Activated CD8-positive, alpha-beta T cell treated with anti-CD3 and anti-CD28 coated beads, Interleukin-2, amount 10 ng/mL, durations not matched to agents 7 days and 5 days (primary cell): ENCODE results near the gene SLC9A8. TPM values are rescaled to one million over a fixed set of nuclear protein-coding genes. Genes with fewer than 3 reads are reported as not detected.
"Not testable (repeated sequence)": the region's sequence is repeated elsewhere in the genome, so short reads cannot be mapped to it uniquely, and the experiment has no call there.

Experiments
- ATAC-seq: fragments of 150-1000 bp; cut with Tn5 transposase; one replicate; pipeline ENCODE4 v1.10.0; 2021; ENCODE audit warnings: moderate library complexity
- CTCF ChIA-PET: fragments of 350-600 bp; sonication (Branson Sonifier 250); formaldehyde crosslinking; loops from one replicate; lab custom pipeline; 2021; ENCODE audit warnings: antibody characterized with exemption; lab: Charles Lee
- POLR2A ChIA-PET: fragments of 350-600 bp; sonication (Branson Sonifier 250); formaldehyde crosslinking; loops from one replicate; lab custom pipeline; 2021; ENCODE audit warnings: antibody characterized with exemption; lab: Charles Lee
- DNase-seq: peaks from one replicate; pipeline ENCODE4 v3.0.0-alpha.2; 2020
- H3K27ac Mint-ChIP-seq: one replicate; pipeline ENCODE4 v1.8.0; 2021; ENCODE audit warnings: mild to moderate bottlenecking, mixed read lengths
- H3K27me3 Mint-ChIP-seq: one replicate; pipeline ENCODE4 v1.8.0; 2021; ENCODE audit warnings: low read depth, mixed read lengths
- H3K36me3 Mint-ChIP-seq: one replicate; pipeline ENCODE4 v1.8.0; 2021; ENCODE audit warnings: low read depth, mixed read lengths
- H3K4me1 Mint-ChIP-seq: one replicate; pipeline ENCODE4 v1.8.0; 2021; ENCODE audit warnings: low read depth, mixed read lengths
- H3K4me3 Mint-ChIP-seq: one replicate; pipeline ENCODE4 v1.8.0; 2021; ENCODE audit warnings: mild to moderate bottlenecking, mixed read lengths
- H3K9me3 Mint-ChIP-seq: one replicate; pipeline ENCODE4 v1.8.0; 2022; ENCODE audit warnings: mixed read lengths; ENCODE audit not compliant: insufficient read depth
- total RNA-seq, 2 experiments: library from RNA; stranded (reverse); gene quantifications; one replicate each; pipeline ENCODE4 v1.2.3, GENCODE V29; 2021

SLC9A8 gene
- total RNA-seq, 2 experiments from 2014 or later = 19.4 to 20.5 TPM

DNA sequence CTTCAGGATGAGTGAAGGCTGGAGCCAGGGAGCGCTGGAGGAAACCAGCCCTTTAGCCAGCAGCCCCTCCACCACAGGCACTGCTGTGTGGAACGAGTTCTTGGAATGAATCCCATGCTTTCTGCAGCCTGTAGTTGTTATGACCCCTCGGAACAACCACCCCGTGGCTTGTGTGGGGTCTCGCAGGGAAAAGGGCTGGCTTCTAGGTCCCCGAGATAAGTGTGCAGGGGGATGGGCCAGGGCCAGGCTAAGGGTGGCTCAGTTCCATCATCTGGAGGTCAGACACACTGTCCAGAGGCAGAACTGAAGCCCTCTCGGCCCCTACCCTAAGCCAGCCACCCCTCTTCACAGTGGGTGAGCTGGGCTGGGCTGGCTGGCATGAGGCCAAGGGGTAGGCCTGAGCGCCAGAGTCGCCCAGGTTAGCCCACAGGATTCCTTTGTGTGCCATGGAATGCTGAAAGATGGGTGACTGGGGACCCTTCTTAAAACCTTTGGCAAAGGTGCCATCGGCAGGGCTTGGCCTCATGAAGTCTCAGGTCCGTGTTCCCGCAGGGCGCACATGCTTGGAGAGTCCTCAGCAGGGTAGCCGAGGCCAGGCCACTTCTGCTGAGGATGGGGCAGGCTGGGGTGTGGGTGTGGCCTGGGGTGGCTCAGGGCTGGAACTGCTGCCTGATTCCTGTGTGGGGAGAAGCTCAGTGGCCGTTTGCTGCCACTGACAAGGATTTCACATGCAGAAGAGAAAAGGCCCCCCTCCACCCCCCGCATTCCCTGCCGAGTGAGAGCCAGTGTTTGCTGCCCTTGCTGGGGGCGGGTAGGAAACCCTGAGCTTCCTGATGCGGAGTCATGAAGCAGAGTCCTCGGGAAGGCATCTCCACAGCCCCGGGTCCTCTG is 78.1 kb downstream of the SLC9A8 start:
- ATAC-seq = no peak

DNA sequence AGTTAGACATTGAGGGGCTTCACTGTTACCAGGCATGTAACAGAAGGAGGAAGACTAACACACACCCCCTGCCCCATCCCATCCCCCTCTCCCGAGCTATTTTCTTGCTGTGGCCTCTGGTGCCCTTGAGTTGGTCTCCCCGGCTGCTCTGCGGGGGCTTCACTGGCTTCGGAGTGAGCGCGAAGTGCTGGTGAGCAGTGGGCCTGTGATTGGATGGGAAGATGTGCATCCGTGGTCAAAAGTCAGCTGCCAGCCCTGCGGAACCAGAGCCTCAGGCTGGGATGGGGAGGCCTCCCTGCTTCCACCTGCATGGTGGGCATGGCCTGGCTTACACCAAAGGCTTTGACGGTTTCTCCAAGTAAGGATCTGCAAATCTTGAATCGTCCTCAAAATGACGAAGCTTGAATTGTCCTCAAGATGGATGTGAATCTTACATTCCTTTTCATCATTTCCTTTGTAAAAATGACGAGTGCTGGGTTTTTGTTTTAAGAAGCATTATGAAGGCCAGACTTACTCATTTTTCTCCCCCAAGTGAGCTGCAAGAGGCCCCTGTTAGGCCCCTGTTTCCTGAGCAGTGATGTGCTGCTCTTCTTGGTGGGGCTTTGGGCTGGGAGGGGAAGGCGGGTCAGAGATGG is 79.0 kb downstream of the SLC9A8 start:
- CTCF ChIA-PET = interaction anchor here (1.4 to 1.5 kb wide), 2 partner anchors 23 to 280 kb away, joined by 3 read pairs; no protein-coding TSS in a partner anchor
- POLR2A ChIA-PET = interaction anchor here (1.3 kb wide), 1 partner anchor 11 kb away, joined by 3 read pairs; no protein-coding TSS in a partner anchor
- peaks cover 12% of the 10 kb centered on the region for H3K36me3 Mint-ChIP-seq
- no peak overlapping the region for H3K27ac Mint-ChIP-seq
- peaks cover 31% of the 10 kb centered on the region for H3K4me1 Mint-ChIP-seq
- no peaks in the 10 kb centered on the region for H3K9me3 Mint-ChIP-seq
- DNase-seq (no peak), ATAC-seq (no peak)
- no peaks in the 10 kb centered on the region for H3K27me3 Mint-ChIP-seq
- no peak overlapping the region for H3K4me3 Mint-ChIP-seq

More for the DNA sequence above, 78.1 kb downstream of the SLC9A8 start:
- H3K4me3 Mint-ChIP-seq = no peak overlapping the region
- DNase-seq = no peak
- H3K9me3 Mint-ChIP-seq = no peaks in the 10 kb centered on the region
- no peaks in the 10 kb centered on the region for H3K27me3 Mint-ChIP-seq
- peaks cover 12% of the 10 kb centered on the region for H3K36me3 Mint-ChIP-seq
- ChIA-PET CTCF (interaction anchor here (1.4 kb wide), 1 partner anchor 24 kb away, joined by 3 read pairs; no protein-coding TSS in a partner anchor), POLR2A (interaction anchor here (1.0 kb wide), 1 partner anchor 25 kb away, joined by 3 read pairs; no protein-coding TSS in a partner anchor)
- H3K27ac Mint-ChIP-seq = no peak overlapping the region
- H3K4me1 Mint-ChIP-seq = peaks cover 31% of the 10 kb centered on the region

DNA sequence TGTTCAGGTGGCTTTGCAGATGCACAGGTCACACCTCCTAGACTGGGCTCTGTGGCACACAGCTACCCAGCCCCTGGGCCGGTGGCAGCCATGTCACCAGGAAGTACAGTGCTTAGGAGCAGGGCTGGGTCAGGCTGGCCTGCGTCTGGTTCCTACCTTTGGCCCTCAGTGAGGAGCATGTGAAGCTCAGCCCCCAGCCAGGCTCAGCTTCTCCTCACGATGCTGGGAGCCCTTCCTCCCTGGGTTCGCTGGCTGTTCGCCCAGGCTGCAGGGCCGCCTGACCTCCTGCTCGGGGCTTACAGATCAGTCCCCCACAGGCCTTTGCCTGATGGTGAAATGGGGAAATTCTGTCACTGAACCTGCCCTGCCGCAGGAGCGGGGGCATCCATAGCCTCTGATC is 79.6 kb downstream of the SLC9A8 start:
- ATAC-seq (no peak), DNase-seq (no peak)
- peak overlapping the region; percentile 60 for H3K27ac Mint-ChIP-seq
- H3K27me3 Mint-ChIP-seq = no peaks in the 10 kb centered on the region
- no peaks in the 10 kb centered on the region for H3K9me3 Mint-ChIP-seq
- H3K36me3 Mint-ChIP-seq = peaks cover 11% of the 10 kb centered on the region
- ChIA-PET CTCF (interaction anchor here (1.4 to 1.8 kb wide), 3 partner anchors 10 to 280 kb away, joined by 3 to 4 read pairs (median 3); no protein-coding TSS in a partner anchor), POLR2A (interaction anchor here (1.3 kb wide), 1 partner anchor 10 kb away, joined by 3 read pairs; no protein-coding TSS in a partner anchor)
- peaks cover 31% of the 10 kb centered on the region for H3K4me1 Mint-ChIP-seq
- no peak overlapping the region for H3K4me3 Mint-ChIP-seq

DNA sequence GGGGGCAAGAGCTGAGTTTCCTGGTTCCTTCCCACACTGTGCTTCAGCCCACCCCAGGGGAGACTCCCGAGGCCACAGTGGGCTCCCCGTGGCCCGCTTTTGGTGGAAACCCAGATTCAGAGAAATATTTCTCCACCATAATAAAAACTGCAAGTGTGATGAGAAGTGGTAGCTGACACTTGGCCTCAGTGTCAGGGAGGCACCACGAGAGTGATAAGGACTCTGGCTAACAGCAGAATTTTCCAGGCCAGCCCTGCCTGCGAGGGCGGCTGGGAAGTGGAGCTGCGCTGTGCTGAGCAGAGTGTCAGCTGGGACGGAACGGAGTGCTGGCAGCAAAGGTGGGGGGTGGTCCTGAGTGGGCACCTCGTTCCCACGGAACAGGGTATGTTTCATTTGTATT is 80.2 kb downstream of the SLC9A8 start:
- H3K9me3 Mint-ChIP-seq = no peaks in the 10 kb centered on the region
- peaks cover 7% of the 10 kb centered on the region for H3K36me3 Mint-ChIP-seq
- ChIA-PET POLR2A (interaction anchor here (1.3 kb wide), 1 partner anchor 10 kb away, joined by 3 read pairs; no protein-coding TSS in a partner anchor), CTCF (interaction anchor here (1.5 to 1.8 kb wide), 2 partner anchors 9 to 281 kb away, joined by 3 to 4 read pairs; no protein-coding TSS in a partner anchor)
- ATAC-seq = no peak
- no peak for DNase-seq
- no peak overlapping the region for H3K4me3 Mint-ChIP-seq
- peaks cover 31% of the 10 kb centered on the region for H3K4me1 Mint-ChIP-seq
- no peaks in the 10 kb centered on the region for H3K27me3 Mint-ChIP-seq
- peak overlapping the region; percentile 60 for H3K27ac Mint-ChIP-seq

DNA sequence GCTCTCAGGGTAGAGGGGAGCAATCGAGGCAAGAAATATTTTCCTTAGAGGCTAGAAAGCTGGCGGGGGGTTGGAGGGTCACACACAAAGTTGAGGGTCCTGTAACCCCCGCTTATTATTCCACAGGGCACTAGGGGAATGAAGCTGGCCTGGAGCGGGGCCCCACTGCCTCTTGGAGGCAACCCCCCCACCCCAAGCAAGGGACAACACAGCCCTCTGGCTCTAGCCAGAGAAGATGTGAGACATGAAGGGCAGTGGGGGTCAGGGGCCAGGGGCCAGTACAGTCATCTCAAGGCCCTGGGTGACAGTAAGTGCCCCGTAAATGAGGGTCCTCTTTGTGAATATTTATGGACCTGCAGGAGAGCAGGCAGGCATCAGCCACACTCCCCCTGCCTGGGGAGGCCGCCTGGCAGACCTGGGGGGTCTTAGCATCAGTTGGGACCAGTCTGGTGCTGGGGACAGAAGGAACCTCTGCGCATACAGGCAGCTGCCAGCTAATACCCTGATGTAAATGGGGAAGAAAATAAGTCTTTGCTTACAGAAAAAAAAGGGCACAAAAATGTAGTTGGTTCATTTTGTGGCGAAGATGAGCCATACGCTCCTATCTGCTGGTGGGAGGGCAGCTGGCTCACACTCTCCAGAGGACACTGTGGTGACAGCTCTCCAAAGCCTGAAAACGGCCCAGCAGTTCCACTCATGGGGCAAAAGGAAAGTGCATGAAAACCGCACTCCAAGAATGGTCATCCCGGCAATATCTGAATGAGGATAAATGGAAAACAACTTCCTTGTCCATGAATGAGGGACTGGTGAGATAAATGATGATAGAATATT is 80.8 kb downstream of the SLC9A8 start:
- H3K27me3 Mint-ChIP-seq = no peaks in the 10 kb centered on the region
- DNase-seq = no peak
- ChIA-PET CTCF (interaction anchor here (0.9 to 1.8 kb wide), 4 partner anchors 8 to 352 kb away, joined by 3 to 4 read pairs (median 4); partner anchors contain the start of gene RNF114), POLR2A (interaction anchor here (0.7 to 1.3 kb wide), 2 partner anchors 9 to 351 kb away, joined by 3 read pairs; no protein-coding TSS in a partner anchor)
- peak overlapping the region; percentile 12 for H3K4me3 Mint-ChIP-seq
- H3K4me1 Mint-ChIP-seq = peaks cover 31% of the 10 kb centered on the region
- peak overlapping the region; percentile 69 for H3K27ac Mint-ChIP-seq
- H3K36me3 Mint-ChIP-seq = peaks cover 3% of the 10 kb centered on the region
- no peaks in the 10 kb centered on the region for H3K9me3 Mint-ChIP-seq
- peak; percentile 51 for ATAC-seq

DNA sequence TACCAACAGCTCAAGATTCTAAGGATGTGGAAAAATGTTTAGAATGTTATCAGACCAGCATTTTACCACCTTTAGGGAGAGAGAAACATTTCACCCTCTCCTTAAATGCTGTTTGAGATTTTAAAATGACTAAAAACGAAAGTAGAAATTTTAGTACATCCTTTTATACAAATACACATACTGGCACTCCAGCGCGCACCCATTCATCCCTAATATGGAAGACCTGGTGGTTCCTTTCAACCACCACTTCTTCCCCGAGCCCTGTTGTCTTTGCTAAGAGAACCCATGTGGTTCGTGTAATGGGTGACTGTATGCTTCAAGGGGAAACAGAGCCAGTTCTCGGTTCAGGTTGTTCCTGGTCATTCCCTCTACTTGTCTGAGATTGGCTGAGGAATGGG is 81.4 kb downstream of the SLC9A8 start:
- POLR2A ChIA-PET = no interaction called here
- DNase-seq (peak; percentile 38), ATAC-seq (peak; percentile 41)
- H3K27me3 Mint-ChIP-seq = no peaks in the 10 kb centered on the region
- H3K36me3 Mint-ChIP-seq = peaks cover 3% of the 10 kb centered on the region
- peak overlapping the region; percentile 69 for H3K27ac Mint-ChIP-seq
- H3K4me1 Mint-ChIP-seq = peaks cover 29% of the 10 kb centered on the region
- no peaks in the 10 kb centered on the region for H3K9me3 Mint-ChIP-seq
- peak overlapping the region; percentile 12 for H3K4me3 Mint-ChIP-seq
- CTCF ChIA-PET = interaction anchor here (0.9 to 1.8 kb wide), 3 partner anchors 8 to 353 kb away, joined by 3 to 4 read pairs (median 4); partner anchors contain the start of gene RNF114

DNA sequence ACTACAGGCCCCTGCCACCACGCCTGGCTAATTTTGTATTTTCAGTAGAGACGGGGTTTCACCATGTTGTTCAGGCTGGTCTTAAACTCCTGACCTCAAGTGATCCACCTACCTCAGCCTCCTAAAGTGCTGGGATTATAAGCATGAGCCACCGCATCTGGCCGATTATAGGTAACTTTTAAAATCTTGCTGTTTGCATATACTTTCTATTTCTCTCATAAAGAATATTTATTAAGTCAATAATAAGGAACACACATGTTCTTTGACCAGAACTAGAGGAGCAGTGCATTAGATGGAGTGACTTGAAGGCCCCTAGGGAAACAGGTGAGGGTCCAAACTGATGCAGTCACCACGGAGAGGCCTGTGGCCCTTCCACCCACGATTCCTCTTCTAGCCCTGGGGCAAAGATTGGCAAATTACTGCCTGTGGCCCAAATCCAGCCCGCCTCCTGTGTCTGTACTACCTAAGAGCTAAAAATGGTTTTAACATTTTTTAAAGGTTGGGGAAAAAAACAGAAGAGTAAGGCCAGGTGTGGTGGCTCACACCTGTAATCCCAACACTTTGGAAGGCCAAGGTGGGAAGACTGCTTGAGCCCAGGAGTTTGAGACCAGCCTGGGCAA is 83.0 kb downstream of the SLC9A8 start:
- peaks cover 22% of the 10 kb centered on the region for H3K4me1 Mint-ChIP-seq
- H3K36me3 Mint-ChIP-seq, DNase-seq, H3K27me3 Mint-ChIP-seq, H3K9me3 Mint-ChIP-seq, CTCF ChIA-PET, H3K27ac Mint-ChIP-seq, H3K4me3 Mint-ChIP-seq, POLR2A ChIA-PET, ATAC-seq: not testable (repeated sequence)

DNA sequence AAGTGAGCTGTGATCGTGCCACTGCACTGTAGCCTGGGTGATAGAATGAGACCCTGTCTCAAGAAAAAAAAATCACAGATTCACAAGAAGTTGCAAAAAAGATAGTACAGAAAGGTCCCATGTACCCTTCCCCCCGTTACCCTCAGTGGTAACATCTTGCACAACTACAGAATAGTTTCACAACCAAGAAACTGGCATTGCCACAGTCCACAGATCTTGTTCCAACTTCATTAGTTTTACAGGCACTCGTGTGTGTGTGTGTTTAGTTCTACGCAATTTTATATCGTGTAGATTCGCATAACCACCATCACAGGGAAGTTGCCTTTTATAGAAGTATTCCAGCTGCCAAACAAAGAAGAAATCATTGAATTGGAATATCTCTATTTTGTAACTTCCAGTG is 83.6 kb downstream of the SLC9A8 start:
- POLR2A ChIA-PET = no interaction called here
- CTCF ChIA-PET = interaction anchor here (0.6 to 2.1 kb wide), 2 partner anchors 7 to 107 kb away, joined by 3 to 7 read pairs; no protein-coding TSS in a partner anchor
- Mint-ChIP-seq H3K27me3 (no peaks in the 10 kb centered on the region), H3K9me3 (no peaks in the 10 kb centered on the region), H3K27ac (no peak overlapping the region), H3K36me3 (no peaks in the 10 kb centered on the region), H3K4me1 (peaks cover 22% of the 10 kb centered on the region), H3K4me3 (no peak overlapping the region)
- no peak for ATAC-seq
- no peak for DNase-seq

DNA sequence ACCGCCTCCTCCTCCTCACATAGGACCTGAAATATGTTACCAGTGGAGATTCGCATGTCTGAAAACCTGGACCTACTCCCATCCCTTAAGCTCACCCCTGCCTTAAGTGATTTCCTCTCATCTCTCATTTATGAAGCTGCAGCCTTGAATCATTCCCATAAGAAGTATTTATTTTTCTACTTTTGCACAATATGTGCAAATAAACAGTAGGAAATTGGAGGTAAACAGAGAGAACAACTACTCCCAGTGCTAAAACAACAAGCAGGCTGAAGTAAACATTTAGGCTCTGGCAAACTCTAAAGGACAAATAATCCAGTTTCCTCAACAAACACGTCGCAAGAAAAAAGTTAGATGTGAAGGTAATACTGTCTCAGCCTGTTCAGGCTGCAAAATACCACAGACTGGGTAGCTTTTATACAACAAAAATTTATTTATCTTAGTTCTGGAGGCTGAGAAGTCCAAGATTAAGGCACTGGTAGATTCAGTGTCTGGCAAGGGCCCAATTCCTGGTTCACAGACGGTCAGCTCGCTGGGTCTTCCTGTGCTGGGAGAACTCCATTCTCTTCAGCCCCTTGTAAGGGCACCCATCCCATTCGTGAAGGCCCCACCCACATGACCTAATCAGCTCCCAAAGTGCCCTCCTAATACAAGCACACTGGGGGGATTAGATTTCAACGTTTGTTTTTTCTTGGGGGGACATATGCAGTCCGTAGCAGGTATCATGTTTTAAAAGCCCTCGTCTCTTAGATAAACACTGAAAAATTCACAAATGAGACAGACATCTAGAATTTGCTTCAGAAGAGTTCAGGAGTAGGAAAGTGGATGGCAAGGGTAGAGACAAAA is 87.1 kb downstream of the SLC9A8 start:
- Mint-ChIP-seq H3K27me3 (no peaks in the 10 kb centered on the region), H3K9me3 (no peaks in the 10 kb centered on the region), H3K27ac (no peak overlapping the region), H3K4me1 (peaks cover 2% of the 10 kb centered on the region), H3K4me3 (no peak overlapping the region), H3K36me3 (peaks cover 2% of the 10 kb centered on the region)
- DNase-seq (no peak), ATAC-seq (no peak)
- CTCF ChIA-PET = no interaction called here
- POLR2A ChIA-PET = interaction anchor here (0.8 kb wide), 1 partner anchor 13 kb away, joined by 3 read pairs; no protein-coding TSS in a partner anchor

DNA sequence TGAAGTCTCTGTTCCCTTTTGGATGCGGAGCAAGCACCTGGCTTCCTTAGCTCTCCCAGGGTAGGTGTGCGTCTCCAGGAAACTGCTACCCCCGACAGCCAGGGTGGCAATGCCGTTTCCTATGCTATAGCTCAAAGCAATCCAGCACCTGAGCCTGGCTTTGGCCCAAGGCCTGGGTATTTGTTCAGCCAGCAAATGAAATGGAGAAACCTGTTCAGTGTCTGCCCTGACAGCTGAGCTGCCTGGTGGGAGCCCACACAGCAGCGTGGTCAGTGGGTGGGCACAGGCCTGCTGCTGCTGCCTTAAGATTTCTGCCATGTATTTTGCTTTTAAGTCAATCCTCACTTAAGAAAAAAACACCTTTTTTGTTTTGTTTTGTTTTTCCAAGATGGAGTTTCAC is 89.0 kb downstream of the SLC9A8 start:
- Mint-ChIP-seq H3K9me3 (no peaks in the 10 kb centered on the region), H3K4me3 (no peak overlapping the region), H3K27me3 (no peaks in the 10 kb centered on the region), H3K27ac (no peak overlapping the region), H3K36me3 (peaks cover 14% of the 10 kb centered on the region), H3K4me1 (no peaks in the 10 kb centered on the region)
- POLR2A ChIA-PET = no interaction called here
- CTCF ChIA-PET = interaction anchor here (1.1 to 1.6 kb wide), 3 partner anchors 8 to 13 kb away, joined by 3 to 4 read pairs (median 4); no protein-coding TSS in a partner anchor
- DNase-seq (no peak), ATAC-seq (no peak)
